GM21825 (cell line): ENCODE data around the gene AKAP17A.
"Not testable (repeated sequence)": the region's sequence is repeated elsewhere in the genome, so short reads cannot be mapped to it uniquely, and the experiment has no call there.

Source experiments
- ATAC-seq: cut with Tn5 transposase; IDR thresholded peaks from one replicate; pipeline ENCODE4 v1.9.1; 2021; ENCODE audit warnings: mild to moderate bottlenecking, moderate library complexity; ENCODE audit not compliant: unreplicated experiment

The AKAP17A gene

DNA sequence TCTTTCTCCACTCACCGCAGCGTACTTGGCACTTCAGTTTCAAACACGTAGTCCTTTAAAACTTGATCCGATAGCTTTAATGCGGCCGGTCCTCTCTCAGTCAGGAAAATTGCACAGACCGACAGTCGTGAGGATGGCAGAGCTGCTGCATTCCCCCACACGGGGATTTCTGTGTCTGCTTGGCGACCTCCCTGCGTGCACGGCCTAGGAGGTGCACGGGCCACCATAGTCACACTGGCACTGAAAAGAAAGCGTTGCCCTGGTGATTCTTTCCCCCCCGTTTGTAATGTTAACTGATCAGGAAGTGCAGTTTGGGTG, 10.3 kb downstream of the AKAP17A start:
- ATAC-seq: no peak

DNA sequence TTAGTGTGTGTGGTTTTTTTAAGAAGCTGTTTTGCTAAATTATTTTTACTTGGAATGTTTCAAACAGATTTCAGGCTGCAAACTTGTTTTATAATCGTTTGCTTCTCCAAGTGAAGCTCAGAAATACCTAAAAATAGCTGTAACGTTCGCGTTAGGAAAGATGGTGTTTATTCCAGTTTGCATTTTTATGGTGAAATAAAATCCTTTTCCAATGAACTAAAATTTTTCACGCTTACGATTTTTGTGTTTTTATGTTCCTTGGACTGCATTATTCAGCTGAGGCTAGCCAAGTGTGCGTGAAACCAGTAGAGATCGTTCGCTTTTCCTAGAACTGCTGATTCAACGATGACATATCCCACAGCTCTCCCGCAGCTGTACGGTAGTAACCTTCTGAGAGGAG, 10.9 kb downstream of the AKAP17A start:
- no peak for ATAC-seq

DNA sequence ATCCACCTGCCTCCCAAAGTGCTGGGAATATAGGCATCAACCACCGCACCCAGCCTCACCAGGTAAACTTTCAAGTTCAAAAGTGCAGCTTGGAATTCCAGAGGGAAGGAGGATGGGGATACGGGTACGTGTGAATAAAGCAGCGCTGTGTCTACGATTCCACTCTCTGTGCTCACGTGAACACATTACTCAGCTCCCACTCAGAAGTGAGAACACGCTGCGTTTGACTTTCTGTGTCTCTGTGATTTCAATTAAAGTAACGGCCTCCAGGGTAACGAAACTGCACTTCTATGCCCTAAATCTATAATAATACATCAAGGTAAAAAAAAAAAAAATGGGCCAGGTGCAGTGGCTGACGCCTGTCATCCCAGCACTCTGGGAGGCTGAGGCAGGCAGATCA, 15.1 kb downstream of the AKAP17A start:
- ATAC-seq: no peak

DNA sequence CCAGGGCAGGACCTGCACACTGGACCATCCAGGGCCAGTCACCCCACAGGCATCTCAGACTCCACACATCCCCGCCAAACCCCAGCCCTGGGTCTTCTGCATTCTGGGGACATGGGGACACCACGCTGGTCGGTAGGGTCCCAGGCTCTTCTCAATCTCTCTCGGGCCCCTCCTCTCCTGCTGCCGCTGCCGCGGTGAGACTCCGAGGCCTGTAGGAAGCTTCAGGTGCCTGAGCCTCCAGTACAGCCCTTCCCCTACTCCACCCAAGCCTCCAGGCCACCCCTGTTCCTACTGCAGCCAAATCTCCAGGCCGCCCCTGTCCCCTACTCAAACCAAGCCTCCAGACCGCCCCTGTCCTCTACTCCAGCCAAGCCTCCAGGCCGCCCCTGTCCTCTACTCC, 17.9 kb downstream of the AKAP17A start:
- no peak for ATAC-seq

DNA sequence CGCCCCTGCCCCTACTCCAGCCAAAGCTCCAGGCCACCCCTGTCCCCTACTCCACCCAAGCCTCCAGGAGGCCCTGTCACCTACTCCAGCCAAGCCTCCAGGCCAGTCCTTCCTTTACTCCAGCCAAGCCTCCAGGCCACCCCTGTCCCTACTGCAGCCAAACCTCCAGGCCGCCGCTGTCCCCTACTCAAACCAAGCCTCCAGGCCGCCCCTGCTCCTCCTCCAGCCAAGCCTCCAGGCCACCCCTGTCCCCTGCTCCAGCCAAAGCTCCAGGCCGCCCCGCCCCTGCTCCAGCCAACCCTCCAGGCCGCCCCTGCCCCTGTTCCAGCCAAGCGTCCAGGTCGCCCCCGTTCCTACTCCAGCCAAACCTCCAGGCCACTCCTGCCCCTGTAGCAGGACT, 18.4 kb downstream of the AKAP17A start:
- ATAC-seq: no peak

DNA sequence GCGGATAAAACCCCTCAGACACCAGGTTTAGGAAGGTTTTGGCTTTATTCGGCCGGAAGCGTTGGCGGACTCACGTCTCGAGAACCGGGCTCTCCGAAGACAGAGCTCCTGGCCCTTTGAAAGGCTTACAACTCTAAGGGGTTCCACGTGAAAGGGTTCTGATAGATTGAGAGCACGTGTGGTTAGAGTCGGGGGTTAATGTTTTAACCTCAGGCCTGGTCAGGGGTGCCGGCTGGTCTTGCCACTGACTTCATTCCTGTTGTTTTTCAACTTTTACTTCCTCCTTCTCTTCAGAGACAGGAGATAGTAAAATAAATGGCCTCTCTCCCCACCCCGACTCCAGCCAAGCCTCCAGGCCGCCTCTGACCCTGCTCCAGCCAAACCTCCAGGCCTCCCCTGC, 18.8 kb downstream of the AKAP17A start:
- ATAC-seq: no peak

DNA sequence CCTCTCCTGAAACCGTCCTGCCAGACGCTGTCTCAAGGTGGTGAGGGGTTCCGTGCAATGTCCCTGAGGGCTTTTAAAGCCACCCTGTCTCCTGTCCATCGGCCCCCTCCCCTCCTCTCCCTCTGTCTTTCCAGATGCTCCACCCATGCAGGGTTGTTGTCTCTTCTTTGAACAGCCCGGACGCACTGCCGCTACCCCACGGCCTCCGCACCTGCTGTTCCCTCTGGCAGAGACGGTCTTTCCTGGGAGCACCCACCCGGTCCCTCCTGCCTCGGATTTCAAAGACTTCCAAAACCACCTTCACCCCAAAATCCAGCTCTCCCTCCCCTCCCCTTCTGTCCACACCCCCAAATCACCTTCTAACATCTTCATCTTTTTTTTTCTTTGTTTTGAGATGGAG, 19.3 kb downstream of the AKAP17A start:
- no peak for ATAC-seq

DNA sequence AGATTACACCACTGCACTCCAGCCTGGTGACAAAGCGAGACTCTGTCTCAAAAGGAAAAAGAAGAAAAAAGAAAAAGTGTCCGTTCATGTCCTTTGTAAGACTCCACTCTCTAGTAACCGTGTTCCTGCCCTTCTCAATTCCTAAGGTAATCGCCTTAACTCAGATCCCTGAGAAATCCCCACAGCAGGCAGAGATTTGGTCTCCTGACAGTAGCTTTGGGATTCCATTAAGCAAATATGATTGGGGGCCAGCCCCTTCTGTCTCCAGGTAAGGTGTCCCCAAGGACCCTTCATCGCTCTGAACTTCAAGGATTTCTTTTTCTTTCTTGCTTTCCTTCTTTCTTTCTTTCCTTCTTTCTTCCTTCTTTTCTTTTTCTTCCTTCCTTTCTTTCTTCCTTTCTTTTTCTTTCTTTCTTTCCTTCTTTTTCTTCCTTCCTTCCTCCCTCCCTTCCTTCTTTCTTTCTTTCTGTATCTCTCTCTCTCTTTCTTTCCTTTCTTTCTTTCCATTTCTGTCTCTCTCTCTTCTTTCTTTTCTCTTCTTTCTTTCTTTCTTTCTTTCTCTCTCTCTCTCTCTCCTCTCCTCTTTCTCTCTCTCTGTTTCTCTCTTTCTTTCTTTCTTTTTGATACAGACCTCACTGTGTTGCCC, 21.4 kb downstream of the AKAP17A start:
- no peak for ATAC-seq

DNA sequence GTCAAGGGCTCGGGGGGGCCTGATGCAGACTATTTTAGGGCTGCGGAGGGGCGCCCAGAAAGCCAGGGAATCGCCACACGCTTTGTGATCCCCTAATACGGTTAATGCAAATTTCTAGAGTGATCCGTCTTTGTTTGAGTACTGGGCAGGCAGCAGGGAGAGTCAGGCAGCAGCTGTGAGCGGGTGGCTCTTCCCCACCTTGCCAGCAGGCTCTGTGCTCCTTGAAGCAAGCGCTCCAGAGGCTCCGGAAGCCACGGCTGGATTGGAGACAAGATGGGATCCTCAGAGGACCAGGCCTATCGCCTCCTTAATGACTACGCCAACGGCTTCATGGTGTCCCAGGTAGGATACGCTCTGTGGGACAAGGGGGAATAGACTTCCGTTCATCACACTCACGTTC, 23.5 kb downstream of the AKAP17A start, which contains the start of gene ASMT:
TSS of gene ASMT (plus strand) at position 133 of the 400 bp plus-strand sequence. CDS start at position 274, 141 bp downstream.
- no peak for ATAC-seq

DNA sequence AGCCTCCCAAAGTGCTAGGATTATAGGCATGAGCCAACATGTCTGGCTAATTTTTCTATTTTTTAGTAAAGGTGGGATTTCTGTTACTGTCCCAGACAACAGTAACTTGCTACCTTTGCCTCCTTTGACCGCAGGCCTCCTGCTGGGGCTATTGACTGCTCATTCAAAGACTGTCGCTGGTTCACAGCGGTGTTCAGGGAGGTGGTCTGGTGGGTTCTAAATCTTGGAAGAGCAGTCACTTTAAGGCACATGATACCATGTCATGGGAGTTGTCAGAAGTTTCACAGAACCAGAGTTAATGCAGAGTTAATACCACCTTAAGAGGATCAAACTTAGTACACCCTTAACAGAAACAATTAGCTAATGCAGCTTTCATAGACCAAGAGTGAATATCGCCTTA, 27.3 kb downstream of the AKAP17A start:
- ATAC-seq: no peak

DNA sequence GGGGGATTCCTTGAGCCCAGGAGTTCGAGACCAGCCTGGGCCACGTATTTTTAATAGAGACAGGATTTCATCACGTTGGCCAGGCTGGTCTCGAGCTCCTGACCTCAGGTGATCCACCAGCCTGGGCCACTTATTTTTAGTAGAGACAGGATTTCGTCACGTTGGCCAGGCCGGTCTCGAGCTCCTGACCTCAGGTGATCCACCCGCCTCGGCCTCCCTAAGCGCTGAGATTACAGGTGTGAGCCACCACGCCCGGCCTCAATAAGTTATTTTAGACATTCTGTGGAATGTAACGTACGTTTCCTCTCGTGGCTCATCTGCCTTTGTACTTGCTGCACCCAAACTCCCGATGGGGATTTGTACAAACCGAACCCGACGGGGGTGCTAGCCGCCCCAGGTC, 32.3 kb downstream of the AKAP17A start:
- no peak for ATAC-seq

DNA sequence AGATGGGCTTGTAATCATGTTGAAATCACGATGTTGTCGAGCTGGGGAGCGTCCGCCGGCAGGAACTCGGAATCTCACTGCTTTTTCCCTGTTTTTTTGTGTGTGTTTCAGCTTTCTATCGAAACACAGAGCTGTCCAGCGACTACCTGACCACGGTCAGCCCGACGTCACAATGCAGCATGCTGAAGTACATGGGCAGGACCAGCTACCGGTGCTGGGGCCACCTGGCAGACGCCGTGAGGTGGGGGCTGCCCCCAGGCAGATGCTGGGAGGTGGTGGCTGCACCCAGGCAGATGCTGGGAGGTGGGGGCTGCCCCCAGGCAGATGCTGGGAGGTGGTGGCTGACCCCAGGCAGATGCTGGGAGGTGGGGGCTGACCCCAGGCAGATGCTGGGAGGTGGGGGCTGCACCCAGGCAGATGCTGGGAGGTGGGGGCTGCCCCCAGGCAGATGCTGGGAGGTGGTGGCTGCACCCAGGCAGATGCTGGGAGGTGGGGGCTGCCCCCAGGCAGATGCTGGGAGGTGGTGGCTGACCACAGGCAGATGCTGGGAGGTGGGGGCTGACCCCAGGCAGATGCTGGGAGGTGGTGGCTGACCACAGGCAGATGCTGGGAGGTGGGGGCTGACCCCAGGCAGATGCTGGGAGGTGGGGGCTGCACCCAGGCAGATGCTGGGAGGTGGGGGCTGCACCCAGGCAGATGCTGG, 32.9 kb downstream of the AKAP17A start:
- ATAC-seq: not testable (repeated sequence)

DNA sequence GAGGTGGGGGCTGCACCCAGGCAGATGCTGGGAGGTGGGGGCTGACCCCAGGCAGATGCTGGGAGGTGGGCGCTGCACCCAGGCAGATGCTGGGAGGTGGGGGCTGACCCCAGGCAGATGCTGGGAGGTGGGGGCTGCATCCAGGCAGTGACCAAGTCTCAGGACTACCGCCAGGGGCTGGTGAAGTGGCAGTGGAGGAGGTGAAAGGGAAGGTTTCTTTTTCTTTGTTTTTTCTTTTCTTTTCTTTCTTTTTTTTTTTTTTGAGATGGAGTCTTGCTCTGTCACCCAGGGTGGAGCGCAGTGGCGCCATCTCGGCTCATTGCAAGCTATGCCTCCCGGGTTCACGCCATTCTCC, 33.4 kb downstream of the AKAP17A start:
- not testable (repeated sequence) for ATAC-seq

DNA sequence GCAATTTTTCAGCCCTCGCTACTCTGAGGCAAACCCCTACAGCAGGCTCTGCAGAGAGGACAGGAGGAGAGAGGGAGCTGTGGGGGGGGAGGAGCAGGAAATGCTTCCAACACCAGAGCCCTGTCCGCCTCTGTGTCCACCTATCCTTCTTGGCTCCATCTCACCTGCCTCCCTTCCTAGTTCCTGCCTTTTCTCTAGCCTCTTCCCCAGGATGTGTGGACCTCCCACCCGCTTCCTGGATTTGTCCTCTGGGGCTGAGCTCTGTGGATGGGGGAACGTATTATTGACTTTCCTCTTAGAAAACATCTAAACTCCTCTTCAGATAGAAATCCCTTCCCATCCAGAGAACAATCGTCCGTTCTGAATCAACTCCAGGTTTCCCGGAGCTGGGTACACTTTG, 37.8 kb downstream of the AKAP17A start:
- no peak for ATAC-seq

DNA sequence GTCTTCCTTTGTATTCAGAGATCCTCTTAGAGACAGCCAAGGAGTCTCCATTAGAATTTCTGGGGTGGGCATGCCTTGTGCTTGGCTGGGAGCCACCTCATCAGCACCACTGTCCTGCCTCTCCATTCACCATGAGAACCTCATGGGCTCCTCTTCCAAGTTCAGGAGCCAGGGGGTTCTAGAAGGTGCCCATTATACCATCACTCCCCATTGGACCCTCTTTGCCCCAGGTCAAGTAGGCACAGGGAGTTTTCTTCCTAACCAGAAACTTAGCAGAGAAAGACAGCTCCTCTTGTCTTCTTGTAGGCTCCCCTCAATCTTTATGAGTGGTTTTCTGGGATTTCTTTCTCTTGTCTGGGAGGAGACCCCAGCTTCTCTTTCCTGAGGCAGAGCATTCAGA, 54.6 kb downstream of the AKAP17A start:
- no peak for ATAC-seq

DNA sequence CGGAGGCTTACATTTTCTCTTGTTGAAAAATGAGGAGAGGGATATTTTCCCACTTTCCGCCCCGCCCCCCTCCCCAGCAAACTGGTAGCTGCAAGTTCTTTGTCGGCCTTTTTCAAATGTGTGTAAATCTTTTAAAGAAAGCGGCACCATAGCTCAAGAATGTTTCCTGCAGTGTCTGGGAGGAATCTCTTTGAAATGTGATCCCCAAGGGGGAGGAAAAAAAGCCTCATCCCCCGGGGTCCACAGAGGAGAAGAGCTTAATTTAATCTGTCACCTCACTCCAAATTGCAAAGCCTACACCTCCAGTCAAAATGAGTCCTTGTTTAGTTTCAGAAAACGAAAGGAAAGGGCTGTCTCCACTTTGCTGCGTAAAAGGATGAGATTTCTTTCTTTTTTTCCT, 58.2 kb downstream of the AKAP17A start:
- ATAC-seq: no peak
